ENCODE results near the gene KPNB1.

Gene KPNB1

GRCh38 chr17:47716375-47716774, 66.7 kb downstream of the KPNB1 start:
- no peak for DNase-seq (ENCODE audit: low read depth)
- H3K4me3 ChIP-seq (ENCODE audit: control insufficient read depth, low read depth, low read length): no peak overlapping the region
- no peak for TF ChIP-seq CTCF (conservative IDR thresholded peaks at IDR 0.05; ENCODE audit: control insufficient read depth, insufficient read depth, low read depth, low read length)

GRCh38 chr17:47717261-47717697, 67.6 kb downstream of the KPNB1 start:
- TF ChIP-seq CTCF (conservative IDR thresholded peaks at IDR 0.05; ENCODE audit: control insufficient read depth, insufficient read depth, low read depth, low read length): peak; percentile 50
- no peak for DNase-seq (ENCODE audit: low read depth)
- H3K4me3 ChIP-seq (ENCODE audit: control insufficient read depth, low read depth, low read length): no peak overlapping the region

- peak; percentile 43 for DNase-seq (ENCODE audit: low read depth)
- no peak overlapping the region for H3K4me3 ChIP-seq (ENCODE audit: control insufficient read depth, low read depth, low read length)
- TF ChIP-seq CTCF (conservative IDR thresholded peaks at IDR 0.05; ENCODE audit: control insufficient read depth, insufficient read depth, low read depth, low read length): no peak
Measured at GRCh38 chr17:47717979-47718621, 68.4 kb downstream of the KPNB1 start.

GRCh38 chr17:47718634-47719405, 69.1 kb downstream of the KPNB1 start:
- H3K4me3 ChIP-seq (ENCODE audit: control insufficient read depth, low read depth, low read length): no peak overlapping the region
- TF ChIP-seq CTCF (conservative IDR thresholded peaks at IDR 0.05; ENCODE audit: control insufficient read depth, insufficient read depth, low read depth, low read length): no peak

GRCh38 chr17:47719411-47720152, 69.9 kb downstream of the KPNB1 start:
- no peak overlapping the region for H3K4me3 ChIP-seq (ENCODE audit: control insufficient read depth, low read depth, low read length)
- DNase-seq (ENCODE audit: low read depth): peak; percentile 80
- TF ChIP-seq CTCF (conservative IDR thresholded peaks at IDR 0.05; ENCODE audit: control insufficient read depth, insufficient read depth, low read depth, low read length): no peak

More at GRCh38 chr17:47718634-47719405, 69.1 kb downstream of the KPNB1 start:
- no peak for DNase-seq (ENCODE audit: low read depth)

GRCh38 chr17:47720196-47720595, 70.5 kb downstream of the KPNB1 start:
- no peak for DNase-seq (ENCODE audit: low read depth)
- no peak overlapping the region for H3K4me3 ChIP-seq (ENCODE audit: control insufficient read depth, low read depth, low read length)
- no peak for TF ChIP-seq CTCF (conservative IDR thresholded peaks at IDR 0.05; ENCODE audit: control insufficient read depth, insufficient read depth, low read depth, low read length)
